OCI-LY7 (cell line): Measurements from ENCODE around the gene LRRC75B. TPM values are rescaled to one million over a fixed set of nuclear protein-coding genes. Genes with fewer than 3 reads are reported as not detected.
A peak's percentile ranks its signal among the peaks of the same experiment; 100 is the strongest.
"Not testable (repeated sequence)": the region's sequence is repeated elsewhere in the genome, so short reads cannot be mapped to it uniquely, and the experiment has no call there.

Experiments used
- BruUV-seq: library from RNA; stranded (reverse); fragments of 400-500 nt; replicated peaks from 2 replicates; lab custom pipeline; 2021; lab: Mats Ljungman, UMichigan
- CTCF ChIA-PET: fragments of 300-600 bp; sonication (Branson Sonifier 250); formaldehyde crosslinking; loops from one replicate; lab custom pipeline; 2022; ENCODE audit warnings: antibody characterized with exemption; ENCODE audit not compliant: unreplicated experiment; lab: Charles Lee
- POLR2A ChIA-PET: fragments of 300-600 bp; sonication (Branson Sonifier 250); formaldehyde crosslinking; loops from one replicate; lab custom pipeline; 2022; ENCODE audit warnings: antibody characterized with exemption; lab: Charles Lee
- DNase-seq: peaks from one replicate; pipeline ENCODE4 v3.0.0-alpha.2; 2015; ENCODE audit warnings: low spot score
- H2AFZ ChIP-seq: fragments of 200-600 bp; sonication (generic), shearing (Covaris generic); 2 replicates; pipeline ENCODE4 v1.6.1; 2014; ENCODE audit warnings: mild to moderate bottlenecking, antibody characterized with exemption, low read length, moderate library complexity
- H3K27ac ChIP-seq: fragments of 200-600 bp; sonication (generic); 2 replicates; pipeline ENCODE4 v1.5.1; 2014; ENCODE audit warnings: mixed run types, low read depth, mild to moderate bottlenecking, moderate library complexity, low read length, inconsistent platforms; ENCODE audit not compliant: poor library complexity, severe bottlenecking
- H3K36me3 ChIP-seq: fragments of 200-600 bp; sonication (generic); 2 replicates; pipeline ENCODE4 v1.6.1; 2014; ENCODE audit warnings: mild to moderate bottlenecking, antibody characterized with exemption, low read length, moderate library complexity, mixed read lengths; ENCODE audit not compliant: insufficient read depth
- H3K4me1 ChIP-seq: fragments of 200-600 bp; sonication (generic); 2 replicates; pipeline ENCODE4 v1.5.1; 2014; ENCODE audit warnings: mild to moderate bottlenecking, low read length; ENCODE audit not compliant: insufficient read depth, poor library complexity, severe bottlenecking
- H3K4me2 ChIP-seq: fragments of 200-600 bp; sonication (generic); 2 replicates; pipeline ENCODE4 v1.6.1; 2014; ENCODE audit warnings: mild to moderate bottlenecking, low read length
- H3K4me3 ChIP-seq: fragments of 200-600 bp; sonication (generic); 2 replicates; pipeline ENCODE4 v1.5.1; 2014; ENCODE audit warnings: mild to moderate bottlenecking, low read depth, low read length; ENCODE audit not compliant: poor library complexity, severe bottlenecking
- H3K79me2 ChIP-seq: fragments of 200-600 bp; sonication (generic); 2 replicates; pipeline ENCODE4 v1.6.1; 2016; ENCODE audit warnings: low read depth, mild to moderate bottlenecking, low read length, moderate library complexity, mixed read lengths; ENCODE audit not compliant: insufficient read depth
- H3K9me2 ChIP-seq: fragments of 200-600 bp; sonication (generic); 2 replicates; pipeline ENCODE4 v1.6.1; 2016; ENCODE audit warnings: mild to moderate bottlenecking, low read length, mixed read lengths; ENCODE audit not compliant: insufficient read depth
- H3K9me3 ChIP-seq: fragments of 200-600 bp; sonication (generic); 2 replicates; pipeline ENCODE4 v1.6.1; 2014; ENCODE audit warnings: mild to moderate bottlenecking, mixed run types, low read length, mixed read lengths
- H4K20me1 ChIP-seq: fragments of 200-600 bp; sonication (generic); 2 replicates; pipeline ENCODE4 v1.6.1; 2014; ENCODE audit warnings: mild to moderate bottlenecking, antibody characterized with exemption, low read length, moderate library complexity, mixed read lengths; ENCODE audit not compliant: insufficient read depth
- CTCF ChIP-seq: fragments of 200-600 bp; sonication (generic); conservative IDR thresholded peaks from 2 replicates; pipeline ENCODE4 v1.5.1; 2014; ENCODE audit warnings: mild to moderate bottlenecking, antibody characterized with exemption, low read length, moderate library complexity, mixed read lengths
- EZH2phosphoT487 ChIP-seq: fragments of 200-600 bp; sonication (generic); IDR thresholded peaks from 2 replicates; pipeline ENCODE4 v1.6.1; 2018; ENCODE audit warnings: low read depth, borderline replicate concordance, mild to moderate bottlenecking, mixed run types, antibody characterized with exemption, low read length, moderate library complexity, mixed read lengths
- intact Hi-C: fragments of 100-400 bp; cut with micrococcal nuclease; formaldehyde crosslinking; loops from one replicate; pipeline ENCODE4 v1.10.0; 2022; ENCODE audit not compliant: unreplicated experiment
- total RNA-seq, 2 experiments: library from RNA; depleted of rRNA in 1 of 2; stranded (reverse); fragments of >200 nt in 1 of 2; shearing (Covaris generic) in 1 of 2; gene quantifications; 2 replicates each; pipeline ENCODE4 v1.2.3, GENCODE V29; 2014 to 2022

The LRRC75B gene
- total RNA-seq, 2 experiments from 2014 or later: not detected

- intact Hi-C loops: no loop called here
- no peak for DNase-seq
- H3K4me2 ChIP-seq: no peak overlapping the region
- BruUV-seq: no TSS peak
- TF ChIP-seq EZH2phosphoT487 (no peak), CTCF (no peak)
- H3K4me1 ChIP-seq: no peaks in the 10 kb centered on the region
- H3K79me2 ChIP-seq: no peaks in the 10 kb centered on the region
- ChIA-PET POLR2A (no interaction called here), CTCF (no interaction called here)
- no peak overlapping the region for H2AFZ ChIP-seq
- H3K9me3 ChIP-seq: no peaks in the 10 kb centered on the region
- H3K27ac ChIP-seq: no peak overlapping the region
- no peaks in the 10 kb centered on the region for H3K36me3 ChIP-seq
- H4K20me1 ChIP-seq: no peaks in the 10 kb centered on the region
- H3K9me2 ChIP-seq: no peaks in the 10 kb centered on the region
- H3K4me3 ChIP-seq: no peak overlapping the region
These were observed 1.1 kb upstream of the LRRC75B start for GRCh38 chr22:24593836-24594568.

- POLR2A ChIA-PET, H2AFZ ChIP-seq, intact Hi-C loops, H4K20me1 ChIP-seq, H3K4me3 ChIP-seq, BruUV-seq, H3K4me1 ChIP-seq, CTCF ChIA-PET, H3K27ac ChIP-seq, H3K79me2 ChIP-seq, H3K4me2 ChIP-seq, H3K36me3 ChIP-seq, DNase-seq, H3K9me3 ChIP-seq, H3K9me2 ChIP-seq: not testable (repeated sequence)
These were observed 624 bp upstream of the LRRC75B start for GRCh38 chr22:24593559-24593835.

- intact Hi-C loops: no loop called here
- ChIA-PET POLR2A (no interaction called here), CTCF (no interaction called here)
- no peak for DNase-seq
- no peak overlapping the region for H3K27ac ChIP-seq
- TF ChIP-seq EZH2phosphoT487: no peak
- TF ChIP-seq CTCF: no peak
- no TSS peak for BruUV-seq
- H3K4me2 ChIP-seq: peak overlapping the region; percentile 49; the same call in 1 of the 2 replicates
- no peaks in the 10 kb centered on the region for H3K9me2 ChIP-seq
- no peaks in the 10 kb centered on the region for H3K4me1 ChIP-seq
- no peaks in the 10 kb centered on the region for H3K79me2 ChIP-seq
- H3K9me3 ChIP-seq: no peaks in the 10 kb centered on the region
- no peak overlapping the region for H2AFZ ChIP-seq
- H3K4me3 ChIP-seq: no peak overlapping the region
- no peaks in the 10 kb centered on the region for H3K36me3 ChIP-seq
- H4K20me1 ChIP-seq: no peaks in the 10 kb centered on the region
These were observed 619 bp downstream of the LRRC75B start for GRCh38 chr22:24592058-24592850.
